CD14-positive monocyte (primary cell): Measurements from ENCODE around the gene MYO18A. TPM values are rescaled to one million over a fixed set of nuclear protein-coding genes. Genes with fewer than 3 reads are reported as not detected.

Experiments
- DNase-seq, 3 donors: peaks; one replicate each; pipeline ENCODE4 v3.0.0-alpha.2; 2011 to 2022
- H2AFZ ChIP-seq: 2 replicates; pipeline ENCODE4 v1.6.0; 2012; ENCODE audit warnings: mild to moderate bottlenecking, low read depth, low read length, inconsistent platforms; ENCODE audit not compliant: insufficient read depth, poor library complexity, severe bottlenecking
- H3K27ac ChIP-seq, 2 donors: 1 replicate in 1 of 2; 2 replicates in 1 of 2; pipeline ENCODE4 v1.5.1; 2012 to 2013; ENCODE audit warnings: low read length in 2 of 2, control low read depth in 1 of 2, inconsistent platforms in 1 of 2, low read depth in 1 of 2, mild to moderate bottlenecking in 1 of 2
- H3K27me3 ChIP-seq, 2 donors: one replicate each; pipeline versions ENCODE4 v1.6.0 to v1.6.1; 2011 to 2013; ENCODE audit warnings: low read length in 2 of 2; ENCODE audit not compliant: control insufficient read depth in 2 of 2, insufficient read depth in 2 of 2
- H3K36me3 ChIP-seq, 2 donors: replicated peaks in 1 of 2; 1 replicate in 1 of 2; 2 replicates in 1 of 2; pipeline versions ENCODE4 v1.5.1 to v1.6.1; 2012 to 2013; ENCODE audit warnings: low read length in 2 of 2, control low read depth in 1 of 2, inconsistent platforms in 1 of 2, mild to moderate bottlenecking in 1 of 2; ENCODE audit not compliant: insufficient read depth in 2 of 2, control insufficient read depth in 1 of 2
- H3K4me1 ChIP-seq, 2 donors: 1 replicate in 1 of 2; 2 replicates in 1 of 2; pipeline versions ENCODE4 v1.5.1 to v1.6.1; 2012 to 2013; ENCODE audit warnings: low read length in 2 of 2, control low read depth in 1 of 2, inconsistent platforms in 1 of 2, mild to moderate bottlenecking in 1 of 2, moderate library complexity in 1 of 2; ENCODE audit not compliant: insufficient read depth in 2 of 2, control insufficient read depth in 1 of 2
- H3K4me2 ChIP-seq: replicated peaks from 2 replicates; pipeline ENCODE3; 2012; ENCODE audit warnings: low read length, moderate library complexity, mild to moderate bottlenecking; ENCODE audit not compliant: poor library complexity, severe bottlenecking; ENCODE audit errors: extremely low read depth
- H3K4me3 ChIP-seq, 3 experiments: fragments of 200-600 bp in 1 of 3; sonication (generic) in 1 of 3; replicated peaks in 1 of 3; 1 replicate in 2 of 3; 2 replicates in 1 of 3; pipeline ENCODE4 v1.5.1; 2011 to 2013; ENCODE audit warnings: low read length in 3 of 3, mild to moderate bottlenecking in 3 of 3, control low read depth in 2 of 3, low read depth in 2 of 3, inconsistent platforms in 1 of 3, moderate library complexity in 1 of 3
- H3K79me2 ChIP-seq: 2 replicates; pipeline ENCODE4 v1.6.0; 2012; ENCODE audit warnings: mild to moderate bottlenecking, control low read depth, inconsistent platforms, low read length, moderate library complexity; ENCODE audit not compliant: insufficient read depth
- H3K9ac ChIP-seq: 2 replicates; pipeline ENCODE4 v1.6.0; 2017; ENCODE audit warnings: low read length, mild to moderate bottlenecking; ENCODE audit not compliant: insufficient read depth, poor library complexity, severe bottlenecking
- H3K9me3 ChIP-seq, 2 donors: replicated peaks in 1 of 2; 1 replicate in 1 of 2; 2 replicates in 1 of 2; pipeline versions ENCODE4 v1.5.1 to v1.6.1; 2012 to 2013; ENCODE audit warnings: low read length in 2 of 2, control low read depth in 1 of 2; ENCODE audit not compliant: control insufficient read depth in 1 of 2, insufficient read depth in 1 of 2
- H4K20me1 ChIP-seq: 2 replicates; pipeline ENCODE4 v1.6.0; 2012; ENCODE audit warnings: mild to moderate bottlenecking, low read length, control low read depth, moderate library complexity; ENCODE audit not compliant: insufficient read depth
- H3K27ac Mint-ChIP-seq, 7 donors: one replicate each; pipeline ENCODE4 v1.8.0; 2020; ENCODE audit warnings: mild to moderate bottlenecking in 7 of 7, mixed read lengths in 7 of 7, moderate library complexity in 6 of 7, inconsistent platforms in 2 of 7
- H3K27me3 Mint-ChIP-seq, 3 donors: one replicate each; pipeline ENCODE4 v1.8.0; 2021 to 2022; ENCODE audit warnings: low read depth in 3 of 3, mild to moderate bottlenecking in 3 of 3, mixed read lengths in 3 of 3, moderate library complexity in 3 of 3, inconsistent platforms in 1 of 3
- H3K36me3 Mint-ChIP-seq, 2 donors: one replicate each; pipeline ENCODE4 v1.8.0; 2020; ENCODE audit warnings: mixed read lengths in 2 of 2, inconsistent platforms in 1 of 2, mild to moderate bottlenecking in 1 of 2
- H3K4me1 Mint-ChIP-seq: one replicate; pipeline ENCODE4 v1.8.0; 2020; ENCODE audit warnings: mild to moderate bottlenecking, mixed read lengths
- H3K4me3 Mint-ChIP-seq, 2 donors: one replicate each; pipeline ENCODE4 v1.8.0; 2020; ENCODE audit warnings: mild to moderate bottlenecking in 2 of 2, mixed read lengths in 2 of 2, moderate library complexity in 1 of 2
- H3K9me3 Mint-ChIP-seq, 7 donors: one replicate each; pipeline ENCODE4 v1.8.0; 2020 to 2022; ENCODE audit warnings: mixed read lengths in 7 of 7, mild to moderate bottlenecking in 6 of 7, moderate library complexity in 6 of 7, inconsistent platforms in 2 of 7
- CTCF ChIP-seq: fragments of 200-600 bp; IDR thresholded peaks from one replicate; pipeline ENCODE4 v1.8.0; 2022; ENCODE audit warnings: antibody characterized with exemption, mild to moderate bottlenecking
- WGBS: methylation state at CpG from one replicate; pipeline ENCODE4 v1.1.5; 2013; ENCODE audit warnings: missing lambda C conversion rate; ENCODE audit not compliant: insufficient coverage; 5-methylcytosine and 5-hydroxymethylcytosine counted together
- intact Hi-C, 2 donors: fragments of 100-400 bp; cut with micrococcal nuclease; formaldehyde crosslinking; loops; one replicate each; pipeline versions ENCODE4 v1.15.0 to v1.15.1; 2023
- polyA plus RNA-seq, 3 donors: library from polyadenylated mRNA; depleted of rRNA in 1 of 3; unstranded in 2 of 3; stranded (reverse) in 1 of 3; fragments of 300-500 nt in 2 of 3; fragments of >200 nt in 1 of 3; fragmentation: Illumina TruSeq in 2 of 3; gene quantifications; 1 replicate in 2 of 3; 2 replicates in 1 of 3; pipeline ENCODE4 v1.2.3, GENCODE V29; 2012 to 2021

MYO18A gene
- polyA plus RNA-seq, 3 donors, result 6.3 to 40.2 (median 11.0) TPM

- H3K4me1 Mint-ChIP-seq, result no peaks in the 10 kb centered on the region
- WGBS, result 98% methylated on average over 6 of the region's 10 CpGs
- Histone ChIP-seq H2AFZ (no peak overlapping the region), H4K20me1 (no peaks in the 10 kb centered on the region), H3K4me3 (no peak overlapping the region), H3K79me2 (no peaks in the 10 kb centered on the region), H3K9me3 (no peaks in the 10 kb centered on the region), H3K4me2 (no peak overlapping the region), H3K36me3 (peaks cover 2 to 6% of the 10 kb centered on the region in 2 donors), H3K4me1 (no peaks in the 10 kb centered on the region), H3K27ac (no peak overlapping the region), H3K9ac (no peak overlapping the region), H3K27me3 (no peaks in the 10 kb centered on the region)
- H3K36me3 Mint-ChIP-seq, result peaks cover 6 to 16% of the 10 kb centered on the region in 2 donors
- H3K27me3 Mint-ChIP-seq, result peaks cover 2 to 3% (median 2%) of the 10 kb centered on the region in 3 donors
- H3K27ac Mint-ChIP-seq, result no peak overlapping the region
- no peaks in the 10 kb centered on the region for H3K9me3 Mint-ChIP-seq
- TF ChIP-seq CTCF, result no peak
- H3K4me3 Mint-ChIP-seq, result no peak overlapping the region
- intact Hi-C loops, result no loop called here
- DNase-seq, result no peak
Observed at GRCh38 chr17:29070308-29070707, 109.9 kb downstream of the MYO18A start.

- Histone ChIP-seq H3K4me3 (no peak overlapping the region), H3K27ac (no peak overlapping the region), H3K4me2 (no peak overlapping the region), H4K20me1 (no peaks in the 10 kb centered on the region), H3K27me3 (no peaks in the 10 kb centered on the region), H2AFZ (no peak overlapping the region), H3K9ac (no peak overlapping the region), H3K4me1 (no peaks in the 10 kb centered on the region), H3K79me2 (no peaks in the 10 kb centered on the region), H3K36me3 (peaks cover 0 to 4% of the 10 kb centered on the region in 2 donors), H3K9me3 (no peaks in the 10 kb centered on the region)
- 74% methylated on average over 14 of the region's 19 CpGs for whole genome bisulfite sequencing
- Mint-ChIP-seq H3K27me3 (peaks cover 2 to 3% (median 2%) of the 10 kb centered on the region in 3 donors), H3K27ac (peak overlapping the region in 1 of 7 donors; percentile 14), H3K4me1 (no peaks in the 10 kb centered on the region), H3K36me3 (peaks cover 4 to 13% of the 10 kb centered on the region in 2 donors), H3K9me3 (no peaks in the 10 kb centered on the region), H3K4me3 (no peak overlapping the region)
- peak in 2 of 3 donors; percentile 5 to 11 for DNase-seq
- TF ChIP-seq CTCF, result no peak
- intact Hi-C loops, result no loop called here
Observed at GRCh38 chr17:29069526-29070041, 110.6 kb downstream of the MYO18A start.
